ENCODE results near the gene CAB39.

Gene CAB39

DNA sequence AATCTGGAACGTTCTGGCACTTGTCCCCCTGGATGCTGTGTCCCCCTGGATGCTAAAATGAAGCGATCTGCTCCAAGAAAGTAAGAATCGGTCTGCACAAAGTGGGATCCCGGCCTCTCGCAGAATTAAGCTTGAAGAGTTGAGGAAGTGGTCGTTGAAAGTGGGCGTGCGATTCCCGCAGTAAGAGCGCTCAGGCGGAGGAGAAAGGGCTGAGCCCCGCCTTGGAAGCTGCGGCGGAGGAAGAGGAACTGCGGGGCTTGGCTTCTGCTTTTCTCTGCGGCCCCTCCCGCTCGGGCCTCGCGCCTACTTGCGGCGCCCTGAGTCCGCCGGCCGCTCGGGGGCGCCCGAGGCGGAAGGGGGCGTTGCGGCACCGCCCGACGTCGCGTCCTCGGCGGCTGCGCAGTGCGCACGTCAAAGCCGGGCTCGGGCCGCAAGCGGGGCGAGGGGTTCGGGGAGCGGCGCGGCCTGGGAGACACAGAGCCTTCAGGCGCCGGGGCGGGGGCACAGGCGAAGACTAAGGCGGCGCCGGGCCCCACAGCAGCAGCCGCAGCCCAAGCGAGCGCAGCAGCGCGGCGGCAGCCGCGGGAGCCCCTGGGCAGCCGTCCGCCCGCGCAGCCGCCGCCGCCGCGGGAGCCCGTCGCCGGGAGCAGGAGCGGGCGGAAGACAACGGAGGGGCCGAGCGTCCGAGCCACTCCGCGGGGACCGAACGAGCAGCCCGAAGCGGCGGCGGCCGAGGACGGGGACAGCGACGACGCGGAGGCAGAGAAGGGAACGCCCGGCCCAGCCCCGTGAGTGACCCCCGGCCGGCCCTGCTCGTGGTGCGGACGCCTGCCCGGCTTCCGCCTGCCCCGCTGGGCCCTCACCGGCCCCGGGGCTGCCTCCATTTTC is at the start of gene CAB39:
Gene CAB39 (plus strand): TSS at position 400 of the 888 bp plus-strand sequence. CDS start 47,160 bp downstream, outside the sequence.
- FAIRE-seq, result no peak

DNA sequence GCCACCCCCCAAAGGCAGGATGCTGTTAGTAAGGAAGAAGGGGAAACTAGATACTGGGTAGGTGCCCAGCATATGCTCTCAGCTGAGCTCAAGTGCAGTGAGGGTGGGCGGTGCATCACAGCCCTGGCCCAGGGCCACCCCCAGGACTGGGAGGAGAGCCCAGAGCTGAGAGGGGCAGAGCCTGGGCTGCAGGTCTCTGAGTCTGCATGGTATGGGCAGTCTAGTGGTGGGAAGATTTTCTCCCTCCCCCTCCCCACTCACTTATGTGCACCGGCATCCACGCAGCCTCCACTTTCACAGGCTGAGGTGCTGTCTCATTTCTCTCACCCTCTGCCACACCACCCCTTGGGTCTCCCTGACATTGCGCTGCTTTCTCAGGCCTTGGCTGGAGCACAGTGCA is 48.5 kb upstream of the CAB39 start:
- FAIRE-seq, result no peak

DNA sequence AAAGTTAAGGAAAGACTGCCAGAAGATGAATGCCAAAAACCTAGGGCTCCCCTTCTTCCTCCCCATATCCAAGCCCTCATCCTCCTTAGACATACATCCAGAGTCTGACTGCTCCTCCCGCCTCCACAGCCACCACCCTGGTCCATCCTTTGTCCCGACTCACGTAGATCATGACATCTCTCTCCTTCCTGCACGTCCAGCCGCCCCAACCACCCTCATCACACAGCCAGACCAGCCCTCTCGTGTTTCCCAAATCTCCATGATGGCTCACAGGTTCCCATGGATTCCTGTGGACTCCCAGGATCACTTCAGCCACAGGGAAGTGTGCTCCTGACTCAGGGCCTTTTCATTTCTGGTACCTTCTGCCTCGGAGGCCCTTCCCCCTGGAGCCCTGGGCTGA is 47.8 kb upstream of the CAB39 start:
- FAIRE-seq, result no peak

DNA sequence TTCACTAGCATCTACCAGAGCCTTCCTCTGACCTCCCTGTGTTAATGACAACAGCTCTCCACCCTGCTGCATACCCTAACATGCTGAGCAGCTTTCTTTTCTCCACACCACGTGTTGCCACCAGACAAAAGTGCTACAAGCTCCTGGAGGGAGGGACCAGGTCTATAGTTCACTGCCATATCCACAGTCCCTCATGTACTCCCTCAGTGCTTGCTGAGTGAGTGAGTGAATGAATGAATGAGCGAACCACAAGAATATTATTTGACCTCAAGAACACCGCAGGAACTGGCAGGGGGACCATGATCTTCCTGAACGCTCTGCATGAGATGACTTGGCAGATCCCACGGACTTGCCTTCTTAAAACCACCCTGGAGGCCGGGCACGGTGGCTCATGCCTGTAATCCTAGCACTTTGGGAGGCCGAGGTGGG is 47.4 kb upstream of the CAB39 start:
- FAIRE-seq, result no peak

DNA sequence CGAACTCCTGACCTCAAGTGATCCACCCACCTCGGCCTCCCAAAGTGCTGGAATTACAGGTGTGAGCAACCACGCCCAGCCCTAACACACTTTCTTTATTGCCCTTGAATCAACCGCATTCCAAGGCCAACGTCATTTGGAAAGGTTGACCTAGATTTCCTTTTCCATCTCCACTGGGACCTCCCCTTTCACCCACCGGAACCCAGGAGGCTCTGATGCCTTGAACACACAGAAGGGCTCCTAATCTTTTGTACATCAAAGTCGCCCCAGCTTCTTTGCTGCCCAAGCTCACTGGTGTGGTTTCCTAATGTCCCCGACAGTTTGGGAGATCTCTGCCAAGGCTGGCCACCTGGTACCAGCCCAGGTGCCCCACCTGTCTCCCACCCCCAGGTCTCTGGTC is 46.2 kb upstream of the CAB39 start:
- no peak for FAIRE-seq

DNA sequence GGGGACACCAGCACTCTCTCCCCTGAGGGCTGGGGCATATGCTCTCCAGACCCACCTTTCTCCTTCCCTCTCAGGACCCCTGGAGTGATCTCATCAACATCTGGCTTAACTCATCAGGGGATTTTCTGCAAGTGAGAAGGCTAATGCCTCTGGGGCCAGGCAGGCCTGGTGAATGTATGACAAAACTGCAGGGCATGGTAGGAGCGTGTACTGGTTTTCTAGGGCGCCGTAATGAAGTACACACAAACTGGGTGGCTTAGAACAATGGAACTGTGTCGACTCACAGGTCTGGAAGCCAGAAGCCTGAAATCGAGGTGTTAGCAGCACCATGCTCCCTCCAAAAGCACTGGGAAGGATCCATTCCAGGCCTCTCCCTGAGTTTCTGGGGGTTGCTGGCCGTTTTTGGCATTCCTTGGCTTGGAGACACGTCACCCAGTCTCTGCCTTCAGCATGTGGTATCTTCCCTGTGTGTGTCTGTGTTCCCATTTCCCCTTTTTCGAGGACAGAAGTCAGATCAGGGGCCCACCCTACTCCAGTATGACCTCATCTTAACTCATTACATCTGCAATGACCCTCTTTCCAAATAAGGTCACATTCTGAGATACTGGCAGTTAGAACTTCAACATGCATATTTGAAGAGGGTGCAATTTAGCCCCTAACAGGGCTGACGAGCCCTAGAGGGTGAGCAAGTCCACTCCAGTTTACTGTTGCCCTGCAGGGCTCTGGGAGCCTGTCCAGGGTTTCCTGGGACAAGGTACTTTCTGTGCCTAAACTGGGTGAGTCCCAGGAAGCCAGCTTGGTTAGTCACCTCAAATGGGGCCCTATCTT is 45.5 kb upstream of the CAB39 start:
- no peak for FAIRE-seq

DNA sequence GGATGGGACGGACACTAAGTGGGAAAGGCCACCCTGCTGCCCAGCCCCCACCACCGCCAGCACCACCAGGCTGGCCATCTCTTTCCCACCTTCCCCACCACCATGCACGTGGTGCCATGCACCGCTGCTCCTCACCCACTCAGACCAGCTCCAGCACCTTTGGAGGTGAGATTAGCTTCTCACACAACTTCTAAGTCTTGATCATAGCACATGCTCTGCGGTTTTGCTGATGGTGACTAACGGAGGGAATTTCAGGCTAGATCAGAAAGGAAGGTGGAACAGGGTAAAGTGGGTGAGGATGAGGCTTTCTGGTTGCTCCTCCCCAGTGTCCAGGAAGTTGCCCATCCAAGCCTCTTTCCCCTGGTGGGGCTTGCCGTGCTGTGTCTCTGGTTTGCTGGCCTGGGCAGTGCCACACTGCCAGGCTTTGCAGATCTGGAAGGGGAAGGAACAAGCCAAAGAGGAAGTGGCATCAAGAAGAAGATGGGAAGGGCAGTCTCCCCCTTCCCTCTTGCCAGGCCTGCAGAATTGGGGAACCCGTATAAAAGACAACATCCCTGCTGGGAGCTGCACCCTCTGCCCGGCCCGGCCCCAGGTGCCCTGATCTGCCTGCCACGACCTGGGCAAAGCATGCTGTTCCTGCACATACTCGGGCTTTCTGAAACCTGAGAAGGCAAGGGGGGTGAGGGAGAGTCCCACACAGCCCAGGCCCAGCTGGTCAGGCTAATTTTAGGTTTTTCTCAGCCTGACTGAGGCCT is 44.3 kb upstream of the CAB39 start:
- no peak for FAIRE-seq

DNA sequence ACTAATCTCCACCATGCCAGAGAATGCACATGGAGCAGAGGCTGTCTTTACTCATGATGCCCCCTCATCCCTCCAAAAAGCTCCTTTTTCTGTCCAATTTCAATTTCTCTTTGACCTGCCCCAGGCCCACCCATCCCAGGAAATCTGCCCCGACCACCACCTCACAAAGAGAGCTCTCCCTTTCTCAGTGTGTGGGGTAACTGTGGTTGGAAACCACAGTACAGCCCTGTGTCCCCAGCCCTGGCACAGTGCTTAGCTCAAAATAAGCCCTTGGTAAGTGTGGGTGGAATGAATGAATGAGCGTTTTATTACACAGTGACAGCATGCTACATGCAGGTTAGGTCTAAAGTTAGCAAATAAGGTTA is 43.7 kb upstream of the CAB39 start:
- no peak for FAIRE-seq

DNA sequence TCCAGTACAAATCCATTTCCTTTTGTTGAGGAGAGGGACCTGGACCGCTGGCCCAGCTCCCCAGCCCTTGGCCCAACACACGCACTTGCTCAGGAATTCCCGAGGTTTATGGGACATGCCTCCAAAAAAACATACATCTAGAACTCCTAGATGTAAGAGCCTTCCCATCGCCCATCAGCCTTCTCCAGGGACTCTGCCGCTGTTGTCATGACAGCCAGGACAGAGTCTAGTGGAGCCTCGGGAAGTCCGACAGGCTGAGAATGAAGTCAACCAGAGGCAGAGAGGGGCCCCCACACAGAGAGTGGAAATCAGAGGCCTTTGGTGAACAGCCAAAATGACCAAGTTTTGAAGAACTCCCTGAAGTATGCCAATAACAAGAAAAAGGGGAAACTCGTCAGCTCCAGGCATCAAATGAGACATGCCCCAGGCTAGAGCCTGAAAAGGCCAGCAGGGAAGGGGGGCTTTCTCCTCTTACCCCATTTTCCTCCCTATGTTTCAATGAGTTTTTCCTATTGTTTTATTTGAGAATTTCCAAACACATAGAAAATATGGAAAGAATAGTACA is 43.2 kb upstream of the CAB39 start:
- FAIRE-seq, result no peak

DNA sequence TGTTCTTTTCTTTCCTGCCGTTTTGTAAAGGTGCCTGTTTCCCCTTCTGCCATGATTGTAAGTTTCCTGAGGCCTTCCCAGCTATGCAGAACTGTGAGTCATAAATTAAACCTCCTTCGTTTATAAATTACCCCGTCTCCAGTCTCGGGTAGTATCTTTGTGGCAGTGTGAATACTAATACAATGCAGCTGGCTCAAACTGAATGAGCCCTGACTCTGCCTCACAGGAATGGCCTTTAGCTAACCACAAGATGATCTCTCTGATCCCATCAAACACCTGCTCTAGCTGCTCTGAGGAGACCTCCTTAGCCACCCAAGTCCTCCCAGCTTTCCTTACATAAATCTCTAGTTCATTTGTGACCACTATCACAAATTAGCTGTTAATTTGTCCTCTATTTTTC is 41.5 kb upstream of the CAB39 start:
- no peak for FAIRE-seq

DNA sequence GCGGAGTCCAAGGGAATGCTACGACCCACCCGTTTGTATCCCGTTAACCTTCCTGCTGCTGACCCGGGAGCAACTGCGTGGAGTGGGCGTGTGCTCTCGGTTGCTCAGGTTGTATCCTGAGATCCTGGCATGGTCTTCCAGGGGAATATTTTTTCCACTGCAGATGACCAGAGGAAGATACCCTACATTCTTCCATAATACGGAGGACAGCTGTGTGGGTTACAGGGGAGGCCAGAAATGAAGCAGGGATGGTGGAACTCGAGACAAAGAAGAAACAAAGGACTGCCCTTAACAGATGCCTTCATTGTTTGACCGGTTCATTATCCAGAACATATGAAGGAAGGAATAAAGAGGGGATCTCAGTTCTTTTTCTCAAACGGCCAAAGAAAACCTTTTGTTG is 39.8 kb upstream of the CAB39 start:
- no peak for FAIRE-seq

DNA sequence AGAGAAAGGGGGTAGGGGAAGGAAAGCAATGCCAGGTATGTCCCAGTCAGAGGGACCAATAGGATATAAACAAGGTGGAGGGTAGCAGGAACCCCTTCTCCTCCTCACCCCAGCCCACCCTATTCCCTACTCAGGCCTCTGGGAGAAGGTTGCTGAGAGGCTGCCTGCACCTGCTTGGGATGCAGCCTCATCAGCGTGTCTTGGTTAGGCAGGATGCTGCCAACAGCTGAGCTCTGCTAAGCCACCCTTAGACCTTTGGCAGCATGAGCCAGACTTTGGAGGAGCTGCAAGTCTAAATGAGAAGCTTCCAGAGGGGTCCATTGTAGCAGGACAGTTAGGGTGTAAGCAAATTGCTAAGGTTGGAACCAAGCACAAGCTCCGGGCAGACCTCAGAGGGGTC is 38.2 kb upstream of the CAB39 start:
- no peak for FAIRE-seq

DNA sequence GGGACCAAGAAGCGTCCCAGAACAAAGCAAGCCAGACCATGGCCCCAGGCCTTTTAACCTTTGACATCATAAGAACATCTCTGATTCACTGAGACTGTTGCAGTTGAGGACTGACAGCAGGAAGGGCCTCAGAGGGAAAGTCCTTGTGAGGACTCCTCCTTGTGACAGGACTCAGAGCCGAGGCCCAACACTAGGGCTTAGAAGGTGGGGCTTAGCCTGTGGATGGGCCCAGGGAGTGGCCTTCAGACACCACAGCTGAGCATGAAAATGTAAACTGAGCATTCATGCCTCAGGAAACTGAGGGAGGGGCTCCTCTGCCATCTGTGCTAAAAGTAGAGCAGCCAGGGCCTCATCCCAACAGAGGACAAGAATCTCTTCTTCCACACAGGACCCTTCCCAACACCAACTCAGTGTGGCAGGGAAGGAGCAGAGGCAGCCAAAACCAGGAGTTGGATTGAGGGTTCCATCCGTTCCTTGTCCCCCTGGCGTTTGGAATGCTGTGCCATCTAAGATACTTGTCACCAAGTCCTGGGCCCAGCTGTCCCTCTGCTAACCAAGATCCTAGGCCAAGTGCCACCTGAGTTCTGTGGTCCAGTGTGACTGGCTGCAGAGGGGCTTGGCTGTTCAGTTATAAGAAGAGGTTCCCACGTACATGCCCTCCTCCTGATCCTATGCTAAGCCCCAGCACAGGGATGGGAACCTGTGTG is 37.5 kb upstream of the CAB39 start:
- no peak for FAIRE-seq

DNA sequence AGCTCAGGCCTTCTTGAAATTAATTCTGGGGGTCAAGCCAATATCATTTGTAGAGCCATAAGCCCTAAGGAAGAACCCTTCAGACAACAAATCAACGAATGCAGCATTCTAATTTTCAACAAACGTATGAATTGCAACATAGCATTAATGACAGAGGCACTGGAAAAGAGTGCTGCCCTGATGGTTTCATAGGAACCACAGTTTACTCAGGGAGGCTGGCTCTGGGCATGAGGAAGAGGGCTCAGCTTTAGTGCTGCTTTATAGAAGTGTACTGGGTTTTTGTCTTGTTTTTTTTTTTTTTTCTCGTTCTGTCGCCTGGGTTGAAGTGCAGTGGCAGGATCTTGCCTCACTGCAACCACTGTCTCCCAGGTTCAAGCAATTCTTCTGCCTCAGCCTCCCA is 36.1 kb upstream of the CAB39 start:
- FAIRE-seq, result no peak

DNA sequence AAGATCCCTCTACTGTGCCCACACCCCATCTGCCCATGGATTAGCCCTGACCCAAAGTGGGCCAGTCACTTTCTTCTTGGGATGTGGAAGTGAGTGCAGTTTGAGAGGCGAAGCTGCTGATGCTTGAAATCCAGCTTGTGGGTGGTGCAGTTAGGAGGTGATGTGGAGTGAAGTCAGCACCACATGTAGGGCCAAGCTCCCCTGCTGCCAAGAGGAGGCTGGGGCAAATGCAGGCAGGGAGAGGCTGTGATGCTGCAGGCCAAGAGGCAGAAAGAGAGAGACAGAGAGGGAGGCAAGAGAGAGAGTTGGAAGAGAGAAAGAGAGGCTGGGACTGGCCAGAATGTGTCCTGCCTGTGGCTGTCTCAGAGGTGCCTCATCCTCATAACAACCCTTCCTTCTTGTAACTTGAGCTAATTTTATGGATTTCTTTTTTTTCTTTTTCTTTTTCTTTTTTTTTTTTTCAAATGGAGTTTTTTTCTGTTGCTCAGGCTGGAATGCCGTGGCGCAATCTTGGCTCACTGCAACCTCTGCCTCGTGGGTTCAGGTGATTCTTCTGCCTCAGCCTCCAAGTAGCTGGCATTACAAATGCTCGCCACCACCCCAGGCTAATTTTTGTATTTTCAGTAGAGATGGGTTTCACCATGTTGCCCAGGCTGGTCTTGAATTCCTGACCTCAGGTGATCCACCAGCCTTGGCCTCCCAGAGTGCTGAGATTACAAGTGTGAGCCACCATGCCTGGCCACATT is 35.3 kb upstream of the CAB39 start:
- FAIRE-seq, result no peak

DNA sequence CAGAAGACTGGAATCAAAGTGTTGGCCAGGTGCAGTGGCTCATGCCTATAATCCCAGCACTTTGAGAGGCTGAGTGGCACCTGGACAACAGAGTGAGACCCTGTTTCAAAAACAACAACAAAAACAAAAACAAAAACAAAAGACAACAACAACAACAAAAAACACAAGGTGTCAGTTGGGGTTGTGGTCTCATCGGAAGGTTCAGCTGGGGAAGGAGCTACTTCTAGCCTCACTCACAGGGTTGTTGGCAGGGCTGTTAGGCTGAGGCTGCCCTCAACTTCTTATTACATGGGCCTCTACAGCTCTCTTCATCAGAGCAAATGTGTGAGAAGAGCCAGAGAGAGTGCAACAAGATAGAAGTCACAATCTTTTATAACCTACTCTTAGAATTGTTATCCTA is 34.6 kb upstream of the CAB39 start:
- no peak for FAIRE-seq

DNA sequence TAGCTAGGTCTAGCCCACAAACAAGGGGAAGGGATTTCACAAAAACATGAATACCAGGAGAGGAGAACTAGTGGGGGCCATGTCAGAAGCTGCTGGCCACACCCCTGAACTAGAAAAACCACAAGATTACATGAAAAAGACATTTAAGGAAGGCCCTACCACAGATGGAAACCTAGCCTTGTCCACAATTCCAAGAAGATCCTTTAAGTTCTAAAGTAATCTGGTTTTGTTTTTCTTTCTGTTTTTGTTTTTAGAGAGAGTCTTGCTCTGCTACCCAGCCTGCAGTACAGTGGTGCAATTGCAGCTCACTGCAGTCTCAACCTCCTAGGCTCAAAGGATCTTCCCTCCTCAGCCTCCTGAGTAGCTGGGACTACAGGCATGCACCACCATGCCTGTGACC is 34.2 kb upstream of the CAB39 start:
- FAIRE-seq, result no peak

DNA sequence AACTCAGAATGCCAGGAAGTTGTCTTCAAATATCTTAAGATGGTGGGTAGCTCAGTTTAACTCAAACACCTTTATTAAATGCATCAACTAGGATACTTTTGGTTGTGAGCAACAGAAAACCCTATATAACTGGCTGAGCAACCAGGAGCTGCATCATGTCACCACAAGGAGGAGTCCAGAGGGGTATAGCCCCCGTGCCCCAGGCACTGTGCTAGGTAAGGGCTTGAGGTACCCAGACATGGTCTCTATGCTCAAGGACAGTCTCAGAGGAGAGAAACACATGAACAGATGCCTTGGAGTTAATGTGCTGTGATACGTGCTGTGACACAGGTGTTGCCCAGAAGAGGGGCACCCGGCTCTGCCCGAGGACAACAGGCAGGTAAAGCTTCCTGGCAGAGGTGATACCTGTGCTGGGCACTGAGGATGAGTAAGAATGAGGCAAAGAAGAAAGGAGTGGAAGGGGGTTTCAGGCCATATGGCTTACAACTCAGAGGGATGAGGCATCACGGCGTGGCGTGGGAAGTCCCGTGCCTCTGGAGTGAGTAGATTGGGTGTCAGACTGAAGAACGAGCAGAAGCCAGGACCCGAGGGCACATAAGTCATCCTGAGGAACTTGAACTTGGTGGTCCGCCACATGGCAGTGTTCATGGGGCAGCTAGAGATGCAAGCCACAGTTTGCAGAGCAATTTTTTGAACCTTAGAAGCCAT is 32.0 kb upstream of the CAB39 start:
- no peak for FAIRE-seq

DNA sequence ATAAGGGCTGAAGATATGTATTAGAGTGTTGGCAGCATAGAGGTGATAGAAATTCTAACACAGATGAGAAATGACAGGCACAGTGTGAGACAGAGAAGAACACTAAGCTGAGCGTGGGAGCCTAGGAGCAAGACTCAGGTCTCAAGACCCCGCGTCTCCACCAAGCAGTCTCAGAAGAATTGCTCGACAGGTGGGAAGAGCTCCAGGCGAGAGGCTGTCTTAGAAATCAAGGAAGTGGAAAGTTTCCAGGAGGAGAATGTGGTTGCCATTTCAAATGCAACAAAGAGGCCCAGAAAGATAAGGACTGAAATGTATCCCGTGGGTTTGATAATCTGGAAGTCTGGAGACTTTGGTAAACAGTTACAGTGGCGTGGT is 31.5 kb upstream of the CAB39 start:
- no peak for FAIRE-seq

DNA sequence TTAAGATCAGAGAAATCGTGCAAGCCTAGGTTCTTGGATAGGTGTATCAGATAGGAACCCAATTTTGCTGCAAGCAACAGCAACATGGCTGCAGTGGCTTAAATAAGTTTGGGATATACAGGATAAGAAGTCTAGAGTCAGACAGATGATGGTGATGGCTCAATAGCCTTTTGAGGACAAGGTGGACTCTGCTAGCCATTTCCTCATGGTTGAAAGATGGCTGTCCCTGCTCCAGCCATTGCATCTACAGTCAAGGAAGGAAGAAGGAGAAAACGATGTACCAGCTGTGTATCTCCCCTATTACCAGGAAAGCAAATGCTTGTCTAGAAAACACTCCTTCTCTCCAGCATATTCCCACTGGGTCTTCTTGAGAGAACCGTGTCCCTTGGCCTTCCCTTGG is 30.1 kb upstream of the CAB39 start:
- no peak for FAIRE-seq

Measured in A204.1 (cell line).